CD8-positive, alpha-beta memory T cell (primary cell): ENCODE results near the gene CAPN15. TPM values are rescaled to one million over a fixed set of nuclear protein-coding genes. Genes with fewer than 3 reads are reported as not detected.
A peak's percentile ranks its signal among the peaks of the same experiment; 100 is the strongest.
"Not testable (repeated sequence)": the region's sequence is repeated elsewhere in the genome, so short reads cannot be mapped to it uniquely, and the experiment has no call there.

Experiments used
- CTCF ChIA-PET: fragments of 350-600 bp; sonication (Branson Sonifier 250); formaldehyde crosslinking; loops from one replicate; lab custom pipeline; 2021; ENCODE audit warnings: antibody characterized with exemption; lab: Charles Lee
- POLR2A ChIA-PET: fragments of 350-600 bp; sonication (Branson Sonifier 250); formaldehyde crosslinking; loops from one replicate; lab custom pipeline; 2021; ENCODE audit warnings: antibody characterized with exemption; lab: Charles Lee
- DNase-seq, 5 donors: peaks; one replicate each; pipeline versions ENCODE4 v3.0.0 to v3.0.0-alpha.2; 2020 to 2022; ENCODE audit warnings: mixed read lengths in 1 of 5
- H3K27ac ChIP-seq: one replicate; pipeline ENCODE4 v1.7.0; 2013; ENCODE audit warnings: low read depth, mild to moderate bottlenecking, low read length, moderate library complexity
- H3K27me3 ChIP-seq: 2 replicates; pipeline ENCODE4 v1.7.0; 2013; ENCODE audit warnings: low read length, mild to moderate bottlenecking; ENCODE audit not compliant: insufficient read depth, poor library complexity, severe bottlenecking
- H3K36me3 ChIP-seq: 2 replicates; pipeline ENCODE4 v1.7.0; 2013; ENCODE audit warnings: mild to moderate bottlenecking, low read length, moderate library complexity; ENCODE audit not compliant: insufficient read depth
- H3K4me1 ChIP-seq: 2 replicates; pipeline ENCODE4 v1.7.0; 2013; ENCODE audit warnings: mild to moderate bottlenecking, low read length, moderate library complexity; ENCODE audit not compliant: insufficient read depth
- H3K4me3 ChIP-seq: 2 replicates; pipeline ENCODE4 v1.7.0; 2013; ENCODE audit warnings: mild to moderate bottlenecking, low read length
- H3K9me3 ChIP-seq: 2 replicates; pipeline ENCODE4 v1.7.0; 2013; ENCODE audit warnings: mild to moderate bottlenecking, low read length
- H3K27ac Mint-ChIP-seq, 8 donors: one replicate each; pipeline ENCODE4 v1.8.0; 2020 to 2021; ENCODE audit warnings: mixed read lengths in 8 of 8, mild to moderate bottlenecking in 6 of 8, inconsistent platforms in 3 of 8, moderate library complexity in 3 of 8
- H3K27me3 Mint-ChIP-seq, 2 donors: one replicate each; pipeline ENCODE4 v1.8.0; 2020 to 2021; ENCODE audit warnings: mixed read lengths in 2 of 2, mild to moderate bottlenecking in 1 of 2, moderate library complexity in 1 of 2
- H3K36me3 Mint-ChIP-seq, 3 donors: one replicate each; pipeline ENCODE4 v1.8.0; 2020 to 2021; ENCODE audit warnings: mixed read lengths in 3 of 3, inconsistent platforms in 1 of 3, mild to moderate bottlenecking in 1 of 3
- H3K4me1 Mint-ChIP-seq, 3 donors: one replicate each; pipeline ENCODE4 v1.8.0; 2020 to 2021; ENCODE audit warnings: mixed read lengths in 3 of 3, inconsistent platforms in 1 of 3, mild to moderate bottlenecking in 1 of 3
- H3K4me3 Mint-ChIP-seq, 7 donors: one replicate each; pipeline ENCODE4 v1.8.0; 2020 to 2021; ENCODE audit warnings: mixed read lengths in 7 of 7, mild to moderate bottlenecking in 6 of 7, moderate library complexity in 4 of 7, inconsistent platforms in 2 of 7
- H3K9me3 Mint-ChIP-seq, 5 donors: one replicate each; pipeline ENCODE4 v1.8.0; 2020 to 2022; ENCODE audit warnings: mixed read lengths in 5 of 5, mild to moderate bottlenecking in 3 of 5, moderate library complexity in 2 of 5, inconsistent platforms in 1 of 5
- polyA plus RNA-seq: library from polyadenylated mRNA; unstranded; fragments of 300-500 nt; fragmentation: Illumina TruSeq; gene quantifications from one replicate; pipeline ENCODE4 v1.2.3, GENCODE V29; 2021
- total RNA-seq, 2 experiments: library from RNA; stranded (reverse); gene quantifications; one replicate each; pipeline ENCODE4 v1.2.3, GENCODE V29; 2021

The CAPN15 gene
- total and polyA plus RNA-seq, 3 experiments from 2014 or later = 15.5 to 98.6 (median 91.9) TPM

- CTCF ChIA-PET = no interaction called here
- Mint-ChIP-seq H3K9me3 (no peaks in the 10 kb centered on the region), H3K4me1 (peaks cover 0 to 6% (median 1%) of the 10 kb centered on the region in 3 donors), H3K27me3 (peaks cover 0 to 2% of the 10 kb centered on the region in 2 donors), H3K36me3 (peaks cover 0 to 40% (median 7%) of the 10 kb centered on the region in 3 donors), H3K4me3 (peak overlapping the region in 1 of 7 donors; percentile 63), H3K27ac (peak overlapping the region in 1 of 8 donors; percentile 72)
- H3K27me3 ChIP-seq = no peaks in the 10 kb centered on the region
- no peak for DNase-seq
- no peaks in the 10 kb centered on the region for H3K9me3 ChIP-seq
- H3K36me3 ChIP-seq = no peaks in the 10 kb centered on the region
- no peaks in the 10 kb centered on the region for H3K4me1 ChIP-seq
- no peak overlapping the region for H3K27ac ChIP-seq
- H3K4me3 ChIP-seq = no peak overlapping the region
- POLR2A ChIA-PET = no interaction called here
Measured at GRCh38 chr16:492211-492875, 35.2 kb upstream of the CAPN15 start.

GRCh38 chr16:494676-495075 is 32.8 kb upstream of the CAPN15 start:
- H3K4me1 ChIP-seq, CTCF ChIA-PET, H3K9me3 ChIP-seq, H3K4me1 Mint-ChIP-seq, H3K27me3 ChIP-seq, POLR2A ChIA-PET, H3K36me3 ChIP-seq, H3K27ac ChIP-seq, H3K4me3 ChIP-seq, H3K27me3 Mint-ChIP-seq, H3K9me3 Mint-ChIP-seq, DNase-seq, H3K4me3 Mint-ChIP-seq: not testable (repeated sequence)
- Mint-ChIP-seq H3K27ac (peak overlapping the region in 1 of 8 donors; percentile 41), H3K36me3 (peaks cover 0 to 38% (median 2%) of the 10 kb centered on the region in 3 donors)

- ChIA-PET POLR2A (no interaction called here), CTCF (interaction anchor here (1.0 kb wide), 1 partner anchor 388 kb away, joined by 5 read pairs; no protein-coding TSS in a partner anchor)
- DNase-seq = no peak
- H3K36me3 ChIP-seq = no peaks in the 10 kb centered on the region
- Mint-ChIP-seq H3K4me3 (no peak overlapping the region), H3K27ac (peak overlapping the region in 2 of 8 donors; percentile 41 to 51), H3K27me3 (no peaks in the 10 kb centered on the region), H3K4me1 (peaks cover 0 to 6% (median 1%) of the 10 kb centered on the region in 3 donors), H3K36me3 (peaks cover 0 to 35% (median 2%) of the 10 kb centered on the region in 3 donors), H3K9me3 (no peaks in the 10 kb centered on the region)
- no peak overlapping the region for H3K27ac ChIP-seq
- H3K9me3 ChIP-seq = no peaks in the 10 kb centered on the region
- no peaks in the 10 kb centered on the region for H3K27me3 ChIP-seq
- H3K4me1 ChIP-seq = no peaks in the 10 kb centered on the region
- no peak overlapping the region for H3K4me3 ChIP-seq
Measured at GRCh38 chr16:495127-495748, 32.3 kb upstream of the CAPN15 start.

GRCh38 chr16:496097-496886 is 31.2 kb upstream of the CAPN15 start:
- H3K4me3 ChIP-seq = no peak overlapping the region
- Mint-ChIP-seq H3K36me3 (peaks cover 0 to 29% (median 0%) of the 10 kb centered on the region in 3 donors), H3K4me1 (peaks cover 0 to 6% (median 1%) of the 10 kb centered on the region in 3 donors), H3K4me3 (no peak overlapping the region), H3K9me3 (no peaks in the 10 kb centered on the region), H3K27ac (no peak overlapping the region), H3K27me3 (no peaks in the 10 kb centered on the region)
- no peaks in the 10 kb centered on the region for H3K4me1 ChIP-seq
- no peaks in the 10 kb centered on the region for H3K27me3 ChIP-seq
- H3K9me3 ChIP-seq = no peaks in the 10 kb centered on the region
- ChIA-PET POLR2A (no interaction called here), CTCF (interaction anchor here (1.0 kb wide), 1 partner anchor 389 kb away, joined by 5 read pairs; no protein-coding TSS in a partner anchor)
- no peak for DNase-seq
- H3K36me3 ChIP-seq = no peaks in the 10 kb centered on the region
- no peak overlapping the region for H3K27ac ChIP-seq

- no peaks in the 10 kb centered on the region for H3K9me3 Mint-ChIP-seq
- H3K36me3 ChIP-seq = no peaks in the 10 kb centered on the region
- no peaks in the 10 kb centered on the region for H3K27me3 ChIP-seq
- DNase-seq = no peak
- CTCF ChIA-PET = no interaction called here
- no peak overlapping the region for H3K27ac ChIP-seq
- no peaks in the 10 kb centered on the region for H3K27me3 Mint-ChIP-seq
- no peaks in the 10 kb centered on the region for H3K9me3 ChIP-seq
- H3K4me1 Mint-ChIP-seq = peaks cover 0 to 6% (median 1%) of the 10 kb centered on the region in 3 donors
- no peak overlapping the region for H3K4me3 ChIP-seq
- no peak overlapping the region for H3K4me3 Mint-ChIP-seq
- peaks cover 0 to 21% (median 0%) of the 10 kb centered on the region in 3 donors for H3K36me3 Mint-ChIP-seq
- H3K4me1 ChIP-seq = no peaks in the 10 kb centered on the region
- no peak overlapping the region for H3K27ac Mint-ChIP-seq
- POLR2A ChIA-PET = no interaction called here
Measured at GRCh38 chr16:497258-497657, 30.3 kb upstream of the CAPN15 start.

GRCh38 chr16:499924-500323 is 27.6 kb upstream of the CAPN15 start:
- peak overlapping the region in 1 of 8 donors; percentile 23 for H3K27ac Mint-ChIP-seq
- H3K36me3 Mint-ChIP-seq = peaks cover 0 to 19% (median 0%) of the 10 kb centered on the region in 3 donors
- no peak overlapping the region for H3K4me3 Mint-ChIP-seq
- Histone ChIP-seq H3K4me3 (no peak overlapping the region), H3K4me1 (no peaks in the 10 kb centered on the region), H3K9me3 (no peaks in the 10 kb centered on the region), H3K27ac (no peak overlapping the region), H3K36me3 (no peaks in the 10 kb centered on the region), H3K27me3 (no peaks in the 10 kb centered on the region)
- H3K27me3 Mint-ChIP-seq = no peaks in the 10 kb centered on the region
- CTCF ChIA-PET = no interaction called here
- no peaks in the 10 kb centered on the region for H3K9me3 Mint-ChIP-seq
- POLR2A ChIA-PET = interaction anchor here (0.6 kb wide), 1 partner anchor 12 kb away, joined by 4 read pairs; no protein-coding TSS in a partner anchor
- H3K4me1 Mint-ChIP-seq = peaks cover 0 to 5% (median 1%) of the 10 kb centered on the region in 3 donors
- no peak for DNase-seq

GRCh38 chr16:500709-501108 is 26.8 kb upstream of the CAPN15 start:
- no peaks in the 10 kb centered on the region for H3K9me3 Mint-ChIP-seq
- H3K9me3 ChIP-seq = no peaks in the 10 kb centered on the region
- H3K4me3 ChIP-seq = no peak overlapping the region
- no peak overlapping the region for H3K4me3 Mint-ChIP-seq
- peaks cover 0 to 20% (median 0%) of the 10 kb centered on the region in 3 donors for H3K36me3 Mint-ChIP-seq
- ChIA-PET POLR2A (interaction anchor here (0.6 kb wide), 1 partner anchor 12 kb away, joined by 4 read pairs; no protein-coding TSS in a partner anchor), CTCF (no interaction called here)
- H3K27ac ChIP-seq = no peak overlapping the region
- no peaks in the 10 kb centered on the region for H3K27me3 Mint-ChIP-seq
- H3K36me3 ChIP-seq = no peaks in the 10 kb centered on the region
- H3K4me1 Mint-ChIP-seq = no peaks in the 10 kb centered on the region
- H3K27me3 ChIP-seq = no peaks in the 10 kb centered on the region
- H3K27ac Mint-ChIP-seq = no peak overlapping the region
- no peaks in the 10 kb centered on the region for H3K4me1 ChIP-seq
- no peak for DNase-seq
